ENCODE measurements around the gene ARHGAP9.
"Not testable (repeated sequence)": the region's sequence is repeated elsewhere in the genome, so short reads cannot be mapped to it uniquely, and the experiment has no call there.

ARHGAP9 gene

DNA sequence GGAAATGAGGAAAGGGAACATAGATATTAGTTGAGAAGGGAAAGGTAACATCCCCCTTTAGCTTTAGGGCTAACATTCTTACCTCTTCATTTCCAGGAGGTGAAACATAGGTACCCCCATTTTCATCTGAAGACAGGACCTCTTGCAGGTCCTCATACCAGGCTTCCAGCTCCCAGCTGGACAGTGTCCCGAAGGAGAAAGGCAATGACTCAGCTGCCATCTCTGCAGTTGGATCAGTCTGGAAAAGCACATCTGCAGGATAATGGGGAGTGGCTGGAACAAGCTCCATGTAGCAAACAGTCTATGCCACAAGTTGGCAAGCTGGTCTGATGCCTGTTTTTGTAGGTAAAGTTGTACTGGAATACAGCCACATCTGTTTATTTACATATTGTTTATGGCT lies 37.5 kb upstream of the ARHGAP9 start:
- Histone ChIP-seq H3K4me1 (ENCODE audit: control insufficient read depth in 2 of 2, insufficient read depth in 2 of 2, low read length in 2 of 2) (peaks cover 32% of the 10 kb centered on the region in 2 donors), H3K9me3 (ENCODE audit: control insufficient read depth in 2 of 2, low read length in 2 of 2) (no peaks in the 10 kb centered on the region), H3K27me3 (ENCODE audit: control insufficient read depth in 2 of 2, insufficient read depth in 2 of 2, low read length in 2 of 2) (no peaks in the 10 kb centered on the region), H3K36me3 (ENCODE audit: control insufficient read depth in 2 of 2, insufficient read depth in 2 of 2, low read length in 2 of 2) (peaks cover 45 to 54% of the 10 kb centered on the region in 2 donors), H3K27ac (ENCODE audit: low read depth in 2 of 2, low read length in 2 of 2) (no peak overlapping the region), H3K9ac (ENCODE audit: low read depth in 1 of 2, low read length in 2 of 2) (no peak overlapping the region), H3K4me3 (ENCODE audit: low read length in 2 of 2) (no peak overlapping the region)

DNA sequence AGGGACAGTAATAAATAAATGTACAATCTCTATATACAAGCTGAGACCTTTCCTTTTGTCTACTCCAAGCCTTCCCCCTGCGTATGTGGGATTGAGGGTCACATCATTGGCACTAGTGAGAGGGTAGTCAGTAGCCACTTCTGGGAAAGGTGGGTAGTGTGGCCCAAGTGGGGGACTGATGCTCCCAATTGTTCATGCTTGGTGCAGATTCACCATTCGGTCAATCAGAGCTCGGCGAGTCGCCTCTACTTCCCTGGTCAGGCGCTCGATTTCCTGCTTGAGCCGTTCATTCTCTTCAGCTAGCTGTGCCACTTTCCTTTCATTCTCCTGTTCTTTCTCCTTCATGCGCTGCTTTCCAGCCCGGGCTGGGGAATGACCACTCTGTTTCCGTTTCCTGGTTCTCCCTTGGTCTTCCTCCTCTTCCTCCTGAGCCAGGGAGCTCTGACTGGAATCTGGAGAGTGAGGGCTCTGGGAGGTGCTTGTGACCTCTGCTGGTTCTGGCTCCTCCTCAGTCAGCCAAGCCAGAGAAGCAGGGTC lies 37.0 kb upstream of the ARHGAP9 start:
- Histone ChIP-seq H3K4me3 (ENCODE audit: low read length in 2 of 2) (no peak overlapping the region), H3K9ac (ENCODE audit: low read depth in 1 of 2, low read length in 2 of 2) (no peak overlapping the region), H3K9me3 (ENCODE audit: control insufficient read depth in 2 of 2, low read length in 2 of 2) (no peaks in the 10 kb centered on the region), H3K4me1 (ENCODE audit: control insufficient read depth in 2 of 2, insufficient read depth in 2 of 2, low read length in 2 of 2) (peaks cover 27% of the 10 kb centered on the region in 2 donors), H3K27me3 (ENCODE audit: control insufficient read depth in 2 of 2, insufficient read depth in 2 of 2, low read length in 2 of 2) (no peaks in the 10 kb centered on the region), H3K27ac (ENCODE audit: low read depth in 2 of 2, low read length in 2 of 2) (no peak overlapping the region), H3K36me3 (ENCODE audit: control insufficient read depth in 2 of 2, insufficient read depth in 2 of 2, low read length in 2 of 2) (peaks cover 50 to 59% of the 10 kb centered on the region in 2 donors)

DNA sequence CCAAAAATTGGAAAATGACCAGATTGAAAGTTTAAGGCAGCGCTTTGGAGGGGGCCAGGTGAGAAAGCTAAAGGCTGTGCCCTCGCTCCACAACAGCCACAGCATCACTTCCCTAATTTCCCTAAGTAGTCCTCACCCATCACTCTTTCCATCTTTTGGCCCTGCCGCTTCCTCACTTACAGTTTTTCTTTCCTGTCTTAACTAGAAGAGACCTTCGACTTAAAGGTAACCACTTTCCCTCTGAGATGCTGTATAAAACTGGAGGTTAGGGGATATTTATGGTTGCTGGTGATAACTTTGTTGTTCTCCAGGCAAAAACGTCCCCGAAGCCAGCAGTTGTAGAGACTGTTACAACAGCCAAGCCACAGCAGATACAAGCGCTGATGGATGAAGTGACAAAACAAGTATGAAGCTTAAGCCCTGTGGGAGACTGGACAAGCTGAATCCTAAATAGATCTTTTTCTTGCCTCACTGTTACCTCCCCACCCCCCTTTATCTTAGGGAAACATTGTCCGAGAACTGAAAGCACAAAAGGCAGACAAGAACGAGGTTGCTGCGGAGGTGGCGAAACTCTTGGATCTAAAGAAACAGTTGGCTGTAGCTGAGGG lies 36.4 kb upstream of the ARHGAP9 start:
- H3K4me3 ChIP-seq (ENCODE audit: low read length in 2 of 2) = no peak overlapping the region
- no peaks in the 10 kb centered on the region for H3K9me3 ChIP-seq (ENCODE audit: control insufficient read depth in 2 of 2, low read length in 2 of 2)
- H3K27ac ChIP-seq (ENCODE audit: low read depth in 2 of 2, low read length in 2 of 2) = no peak overlapping the region
- H3K9ac ChIP-seq (ENCODE audit: low read depth in 1 of 2, low read length in 2 of 2) = no peak overlapping the region
- no peaks in the 10 kb centered on the region for H3K27me3 ChIP-seq (ENCODE audit: control insufficient read depth in 2 of 2, insufficient read depth in 2 of 2, low read length in 2 of 2)
- peaks cover 54 to 65% of the 10 kb centered on the region in 2 donors for H3K36me3 ChIP-seq (ENCODE audit: control insufficient read depth in 2 of 2, insufficient read depth in 2 of 2, low read length in 2 of 2)
- peaks cover 21% of the 10 kb centered on the region in 2 donors for H3K4me1 ChIP-seq (ENCODE audit: control insufficient read depth in 2 of 2, insufficient read depth in 2 of 2, low read length in 2 of 2)

DNA sequence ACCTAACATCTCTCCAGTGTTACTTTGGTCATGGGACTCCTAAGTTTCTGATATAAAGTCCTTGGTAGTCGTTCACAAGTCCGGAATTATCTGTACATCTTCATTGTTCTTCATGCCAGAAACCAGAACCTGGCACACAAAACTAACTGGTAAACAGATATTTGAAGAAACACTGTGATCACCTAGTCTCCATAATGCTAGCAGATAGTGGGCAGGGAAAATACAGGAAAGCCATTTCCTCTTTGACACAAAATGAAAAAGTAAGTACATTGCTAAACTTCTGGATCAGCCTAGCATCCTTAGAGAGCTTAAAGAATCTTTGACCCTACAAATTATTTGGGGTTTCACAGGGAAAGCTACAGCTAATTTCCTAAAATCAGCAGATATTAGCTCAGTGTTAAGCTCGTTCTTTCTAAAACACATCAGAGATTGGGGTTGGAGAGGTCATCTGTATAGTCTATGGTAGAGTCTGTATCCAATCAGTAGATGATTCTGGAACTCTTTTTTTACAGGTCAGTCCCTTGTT lies 35.8 kb upstream of the ARHGAP9 start:
- Histone ChIP-seq H3K4me1 (ENCODE audit: control insufficient read depth in 2 of 2, insufficient read depth in 2 of 2, low read length in 2 of 2) (peaks cover 18% of the 10 kb centered on the region in 2 donors), H3K27ac (ENCODE audit: low read depth in 2 of 2, low read length in 2 of 2) (no peak overlapping the region), H3K9me3 (ENCODE audit: control insufficient read depth in 2 of 2, low read length in 2 of 2) (no peaks in the 10 kb centered on the region), H3K27me3 (ENCODE audit: control insufficient read depth in 2 of 2, insufficient read depth in 2 of 2, low read length in 2 of 2) (no peaks in the 10 kb centered on the region), H3K9ac (ENCODE audit: low read depth in 1 of 2, low read length in 2 of 2) (no peak overlapping the region), H3K36me3 (ENCODE audit: control insufficient read depth in 2 of 2, insufficient read depth in 2 of 2, low read length in 2 of 2) (peaks cover 54 to 66% of the 10 kb centered on the region in 2 donors), H3K4me3 (ENCODE audit: low read length in 2 of 2) (no peak overlapping the region)

DNA sequence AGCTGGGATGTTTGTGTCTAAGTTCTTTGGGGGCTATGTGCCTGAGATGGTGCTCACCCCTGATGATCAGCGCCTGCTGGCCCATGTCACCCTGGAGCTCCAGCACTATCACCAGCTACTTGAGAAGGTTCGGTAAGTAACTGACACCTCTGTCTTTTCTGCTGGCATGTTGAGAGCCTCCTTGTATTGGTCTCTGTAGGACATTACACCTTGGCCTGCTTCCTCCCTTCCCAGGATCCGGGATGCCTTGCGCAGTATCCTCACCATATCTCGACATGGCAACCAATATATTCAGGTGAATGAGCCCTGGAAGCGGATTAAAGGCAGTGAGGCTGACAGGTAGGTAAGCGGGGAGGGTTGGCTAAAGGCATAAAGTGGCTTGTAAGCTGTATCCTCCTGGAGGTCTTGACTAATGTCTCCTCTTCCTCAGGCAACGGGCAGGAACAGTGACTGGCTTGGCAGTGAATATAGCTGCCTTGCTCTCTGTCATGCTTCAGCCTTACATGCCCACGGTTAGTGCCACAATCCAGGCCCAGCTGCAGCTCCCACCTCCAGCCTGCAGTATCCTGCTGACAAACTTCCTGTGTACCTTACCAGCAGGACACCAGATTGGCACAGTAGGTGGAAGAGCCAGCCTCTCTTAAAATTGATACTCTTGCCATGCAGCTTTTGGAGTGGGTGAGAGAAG lies 35.2 kb upstream of the ARHGAP9 start:
- no peak overlapping the region for H3K4me3 ChIP-seq (ENCODE audit: low read length in 2 of 2)
- no peak overlapping the region for H3K27ac ChIP-seq (ENCODE audit: low read depth in 2 of 2, low read length in 2 of 2)
- H3K36me3 ChIP-seq (ENCODE audit: control insufficient read depth in 2 of 2, insufficient read depth in 2 of 2, low read length in 2 of 2) = peaks cover 54 to 67% of the 10 kb centered on the region in 2 donors
- no peaks in the 10 kb centered on the region for H3K9me3 ChIP-seq (ENCODE audit: control insufficient read depth in 2 of 2, low read length in 2 of 2)
- no peaks in the 10 kb centered on the region for H3K27me3 ChIP-seq (ENCODE audit: control insufficient read depth in 2 of 2, insufficient read depth in 2 of 2, low read length in 2 of 2)
- H3K9ac ChIP-seq (ENCODE audit: low read depth in 1 of 2, low read length in 2 of 2) = no peak overlapping the region
- H3K4me1 ChIP-seq (ENCODE audit: control insufficient read depth in 2 of 2, insufficient read depth in 2 of 2, low read length in 2 of 2) = peaks cover 18% of the 10 kb centered on the region in 2 donors

DNA sequence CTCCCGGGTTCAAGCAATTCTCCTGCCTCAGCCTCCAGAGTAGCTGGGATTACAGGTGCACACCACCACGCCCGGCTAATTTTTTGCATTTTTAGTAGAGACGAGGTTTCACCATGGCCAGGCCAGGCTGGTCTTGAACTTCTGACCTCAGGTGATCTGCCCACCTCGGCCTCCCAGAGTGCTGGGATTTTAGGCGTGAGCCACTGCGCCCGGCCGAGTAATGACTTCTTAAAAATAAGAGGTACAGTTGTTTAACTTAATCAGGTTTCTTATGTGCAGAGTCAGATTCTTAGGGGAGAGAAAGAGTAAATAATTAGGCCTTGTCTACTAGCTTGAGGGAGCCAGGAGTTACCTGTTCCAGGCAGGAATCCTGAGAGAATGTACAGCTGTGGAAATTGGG lies 34.6 kb upstream of the ARHGAP9 start:
- H3K9ac ChIP-seq (ENCODE audit: low read depth in 1 of 2, low read length in 2 of 2); H3K9me3 ChIP-seq (ENCODE audit: control insufficient read depth in 2 of 2, low read length in 2 of 2); H3K27me3 ChIP-seq (ENCODE audit: control insufficient read depth in 2 of 2, insufficient read depth in 2 of 2, low read length in 2 of 2); H3K27ac ChIP-seq (ENCODE audit: low read depth in 2 of 2, low read length in 2 of 2); H3K4me3 ChIP-seq (ENCODE audit: low read length in 2 of 2): not testable (repeated sequence)
- Histone ChIP-seq H3K36me3 (ENCODE audit: control insufficient read depth in 2 of 2, insufficient read depth in 2 of 2, low read length in 2 of 2) (peaks cover 54 to 70% of the 10 kb centered on the region in 2 donors), H3K4me1 (ENCODE audit: control insufficient read depth in 2 of 2, insufficient read depth in 2 of 2, low read length in 2 of 2) (peaks cover 13 to 16% of the 10 kb centered on the region in 2 donors)

DNA sequence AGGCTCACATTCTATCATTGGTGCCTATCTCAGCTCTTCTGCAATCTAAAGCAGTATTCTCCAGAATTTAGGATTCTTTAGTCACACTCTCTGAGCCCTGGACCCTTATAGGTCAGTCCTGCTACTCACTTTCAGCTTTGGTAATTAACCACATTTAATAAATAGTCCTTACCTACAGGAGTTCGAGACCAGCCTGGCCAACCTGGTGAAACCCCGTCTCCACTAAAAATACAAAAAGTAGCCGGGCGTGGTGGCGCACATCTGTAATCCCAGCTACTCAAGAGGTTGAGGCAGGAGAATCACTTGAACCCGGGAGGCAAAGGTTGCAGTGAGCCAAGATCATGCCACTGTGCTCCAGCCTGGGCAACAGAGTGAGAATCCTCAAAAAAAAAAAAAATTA lies 34.0 kb upstream of the ARHGAP9 start:
- H3K4me3 ChIP-seq (ENCODE audit: low read length in 2 of 2); H3K27ac ChIP-seq (ENCODE audit: low read depth in 2 of 2, low read length in 2 of 2); H3K27me3 ChIP-seq (ENCODE audit: control insufficient read depth in 2 of 2, insufficient read depth in 2 of 2, low read length in 2 of 2); H3K4me1 ChIP-seq (ENCODE audit: control insufficient read depth in 2 of 2, insufficient read depth in 2 of 2, low read length in 2 of 2); H3K9ac ChIP-seq (ENCODE audit: low read depth in 1 of 2, low read length in 2 of 2); H3K9me3 ChIP-seq (ENCODE audit: control insufficient read depth in 2 of 2, low read length in 2 of 2): not testable (repeated sequence)
- peaks cover 54 to 70% of the 10 kb centered on the region in 2 donors for H3K36me3 ChIP-seq (ENCODE audit: control insufficient read depth in 2 of 2, insufficient read depth in 2 of 2, low read length in 2 of 2)

DNA sequence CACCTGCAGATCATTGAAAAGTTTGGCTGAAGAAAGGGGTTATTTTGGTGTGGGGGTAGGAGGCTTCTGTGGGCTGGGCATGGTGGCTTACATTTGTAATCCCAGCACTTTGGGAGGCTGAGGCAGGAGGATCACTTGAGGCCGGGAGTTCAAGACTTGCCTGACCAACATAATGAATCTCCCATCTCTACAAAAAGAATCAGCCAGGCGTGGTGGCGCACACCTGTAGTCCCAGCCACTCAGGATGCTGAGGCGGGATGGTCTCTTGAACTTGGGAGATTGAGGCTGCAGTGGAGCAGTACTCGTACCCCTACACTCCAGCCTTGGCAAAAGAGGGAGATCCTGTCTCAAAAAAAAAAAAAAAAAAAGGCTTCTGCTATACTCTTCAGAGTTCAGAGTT lies 33.6 kb upstream of the ARHGAP9 start:
- no peaks in the 10 kb centered on the region for H3K9me3 ChIP-seq (ENCODE audit: control insufficient read depth in 2 of 2, low read length in 2 of 2)
- no peaks in the 10 kb centered on the region for H3K27me3 ChIP-seq (ENCODE audit: control insufficient read depth in 2 of 2, insufficient read depth in 2 of 2, low read length in 2 of 2)
- H3K9ac ChIP-seq (ENCODE audit: low read depth in 1 of 2, low read length in 2 of 2) = no peak overlapping the region
- no peak overlapping the region for H3K4me3 ChIP-seq (ENCODE audit: low read length in 2 of 2)
- peaks cover 54 to 70% of the 10 kb centered on the region in 2 donors for H3K36me3 ChIP-seq (ENCODE audit: control insufficient read depth in 2 of 2, insufficient read depth in 2 of 2, low read length in 2 of 2)
- no peak overlapping the region for H3K27ac ChIP-seq (ENCODE audit: low read depth in 2 of 2, low read length in 2 of 2)
- peaks cover 3 to 6% of the 10 kb centered on the region in 2 donors for H3K4me1 ChIP-seq (ENCODE audit: control insufficient read depth in 2 of 2, insufficient read depth in 2 of 2, low read length in 2 of 2)

DNA sequence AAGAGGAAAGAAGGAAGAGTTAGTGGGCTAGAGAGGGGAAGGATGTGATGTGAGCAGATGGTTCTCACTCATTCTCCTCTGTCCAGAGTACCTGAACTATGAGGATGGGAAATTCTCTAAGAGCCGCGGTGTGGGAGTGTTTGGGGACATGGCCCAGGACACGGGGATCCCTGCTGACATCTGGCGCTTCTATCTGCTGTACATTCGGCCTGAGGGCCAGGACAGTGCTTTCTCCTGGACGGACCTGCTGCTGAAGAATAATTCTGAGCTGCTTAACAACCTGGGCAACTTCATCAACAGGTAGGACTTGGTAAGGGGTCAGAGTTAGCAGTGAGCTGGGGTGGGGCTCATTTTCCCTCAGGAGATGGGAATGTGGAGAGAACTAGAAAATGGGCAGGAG lies 33.0 kb upstream of the ARHGAP9 start:
- Histone ChIP-seq H3K9ac (ENCODE audit: low read depth in 1 of 2, low read length in 2 of 2) (no peak overlapping the region), H3K27ac (ENCODE audit: low read depth in 2 of 2, low read length in 2 of 2) (no peak overlapping the region), H3K27me3 (ENCODE audit: control insufficient read depth in 2 of 2, insufficient read depth in 2 of 2, low read length in 2 of 2) (no peaks in the 10 kb centered on the region), H3K4me1 (ENCODE audit: control insufficient read depth in 2 of 2, insufficient read depth in 2 of 2, low read length in 2 of 2) (peaks cover 0 to 2% of the 10 kb centered on the region in 2 donors), H3K36me3 (ENCODE audit: control insufficient read depth in 2 of 2, insufficient read depth in 2 of 2, low read length in 2 of 2) (peaks cover 54 to 65% of the 10 kb centered on the region in 2 donors), H3K4me3 (ENCODE audit: low read length in 2 of 2) (no peak overlapping the region), H3K9me3 (ENCODE audit: control insufficient read depth in 2 of 2, low read length in 2 of 2) (no peaks in the 10 kb centered on the region)

DNA sequence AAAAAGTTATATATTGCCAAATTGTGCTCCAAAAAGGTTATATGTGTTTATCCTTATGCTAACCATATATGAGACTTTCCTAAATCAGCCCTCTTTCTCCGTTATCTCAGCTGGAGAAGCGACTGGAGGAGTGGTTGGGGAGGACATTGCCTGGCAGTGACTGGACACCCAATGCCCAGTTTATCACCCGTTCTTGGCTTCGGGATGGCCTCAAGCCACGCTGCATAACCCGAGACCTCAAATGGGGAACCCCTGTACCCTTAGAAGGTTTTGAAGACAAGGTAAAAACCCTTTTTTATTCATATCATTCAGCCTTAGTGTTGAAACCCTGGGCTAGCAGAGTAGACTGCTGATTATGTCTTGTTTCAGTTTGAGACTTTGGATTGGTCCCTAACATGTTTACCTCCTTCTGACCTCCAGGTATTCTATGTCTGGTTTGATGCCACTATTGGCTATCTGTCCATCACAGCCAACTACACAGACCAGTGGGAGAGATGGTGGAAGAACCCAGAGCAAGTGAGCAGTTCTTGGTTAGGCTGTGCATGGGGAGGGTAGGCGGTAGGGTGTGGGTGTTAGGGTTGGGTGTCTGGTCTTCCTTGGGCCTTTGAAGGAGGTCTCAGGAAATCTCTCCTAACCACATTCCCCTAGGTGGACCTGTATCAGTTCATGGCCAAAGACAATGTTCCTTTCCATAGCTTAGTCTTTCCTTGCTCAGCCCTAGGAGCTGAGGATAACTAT lies 32.1 kb upstream of the ARHGAP9 start:
- no peak overlapping the region for H3K4me3 ChIP-seq (ENCODE audit: low read length in 2 of 2)
- no peak overlapping the region for H3K9ac ChIP-seq (ENCODE audit: low read depth in 1 of 2, low read length in 2 of 2)
- peaks cover 45 to 56% of the 10 kb centered on the region in 2 donors for H3K36me3 ChIP-seq (ENCODE audit: control insufficient read depth in 2 of 2, insufficient read depth in 2 of 2, low read length in 2 of 2)
- H3K9me3 ChIP-seq (ENCODE audit: control insufficient read depth in 2 of 2, low read length in 2 of 2) = no peaks in the 10 kb centered on the region
- H3K27me3 ChIP-seq (ENCODE audit: control insufficient read depth in 2 of 2, insufficient read depth in 2 of 2, low read length in 2 of 2) = no peaks in the 10 kb centered on the region
- H3K27ac ChIP-seq (ENCODE audit: low read depth in 2 of 2, low read length in 2 of 2) = no peak overlapping the region
- H3K4me1 ChIP-seq (ENCODE audit: control insufficient read depth in 2 of 2, insufficient read depth in 2 of 2, low read length in 2 of 2) = no peaks in the 10 kb centered on the region
